GM19043 (cell line): ENCODE data around the gene TMEM92.
"Not testable (repeated sequence)": the region's sequence is repeated elsewhere in the genome, so short reads cannot be mapped to it uniquely, and the experiment has no call there.

Source experiments
- ATAC-seq: cut with Tn5 transposase; IDR thresholded peaks from one replicate; pipeline ENCODE4 v1.9.1; 2021; ENCODE audit warnings: low read depth; ENCODE audit not compliant: unreplicated experiment

TMEM92 gene

GRCh38 chr17:50272711-50273653, 1.3 kb upstream of the TMEM92 start:
- no peak for ATAC-seq

GRCh38 chr17:50273654-50274040, 619 bp upstream of the TMEM92 start:
- no peak for ATAC-seq

GRCh38 chr17:50274897-50275221, 593 bp downstream of the TMEM92 start:
- no peak for ATAC-seq

GRCh38 chr17:50275279-50275678, 1.0 kb downstream of the TMEM92 start:
- ATAC-seq: no peak

GRCh38 chr17:50276588-50277356, 2.5 kb downstream of the TMEM92 start:
- no peak for ATAC-seq

GRCh38 chr17:50277357-50277754, 3.1 kb downstream of the TMEM92 start:
- no peak for ATAC-seq

- ATAC-seq: no peak
These were observed 4.4 kb downstream of the TMEM92 start for GRCh38 chr17:50278526-50279180.

- ATAC-seq: no peak
These were observed 4.9 kb downstream of the TMEM92 start for GRCh38 chr17:50279181-50279526.

- no peak for ATAC-seq
These were observed 5.4 kb downstream of the TMEM92 start for GRCh38 chr17:50279639-50280038.

GRCh38 chr17:50280068-50280467, 5.8 kb downstream of the TMEM92 start:
- ATAC-seq: no peak

GRCh38 chr17:50280801-50281441, 6.7 kb downstream of the TMEM92 start:
- no peak for ATAC-seq

GRCh38 chr17:50281739-50282401, 7.6 kb downstream of the TMEM92 start:
- no peak for ATAC-seq

GRCh38 chr17:50283246-50283645, 9.0 kb downstream of the TMEM92 start:
- ATAC-seq: no peak

GRCh38 chr17:50283714-50284113, 9.4 kb downstream of the TMEM92 start:
- no peak for ATAC-seq

- no peak for ATAC-seq
These were observed 11.7 kb downstream of the TMEM92 start for GRCh38 chr17:50285941-50286340.

- ATAC-seq: not testable (repeated sequence)
These were observed 13.0 kb downstream of the TMEM92 start for GRCh38 chr17:50287302-50287701.

GRCh38 chr17:50288306-50288705, 14.0 kb downstream of the TMEM92 start:
- ATAC-seq: no peak

GRCh38 chr17:50289278-50289677, 15.0 kb downstream of the TMEM92 start:
- no peak for ATAC-seq

GRCh38 chr17:50289991-50290702, 15.9 kb downstream of the TMEM92 start:
- ATAC-seq: no peak

- no peak for ATAC-seq
These were observed 16.7 kb downstream of the TMEM92 start for GRCh38 chr17:50290933-50291332.
